Muscle of back (tissue), 11 donors: ENCODE data around the gene KCNQ5. TPM values are rescaled to one million over a fixed set of nuclear protein-coding genes. Genes with fewer than 3 reads are reported as not detected.
A peak's percentile ranks its signal among the peaks of the same experiment; 100 is the strongest.
"Not testable (repeated sequence)": the region's sequence is repeated elsewhere in the genome, so short reads cannot be mapped to it uniquely, and the experiment has no call there.

ENCODE experiments used
- DNase-seq, 3 donors: peaks; one replicate each; pipeline versions ENCODE4 v3.0.0 to v3.0.0-alpha.2; 2013
- polyA plus RNA-seq, 10 donors: library from polyadenylated mRNA; unstranded; fragments of 120-200 nt; gene quantifications; one replicate each; pipeline ENCODE4 v1.2.1, GENCODE V29; 2013; ENCODE audit not compliant: insufficient read length in 10 of 10

The KCNQ5 gene
- polyA plus RNA-seq, 10 donors: 0.32 to 2.1 (median 1.0) TPM

- DNase-seq: no peak
Observed at GRCh38 chr6:72841195-72841594, 219.3 kb downstream of the KCNQ5 start.

DNA sequence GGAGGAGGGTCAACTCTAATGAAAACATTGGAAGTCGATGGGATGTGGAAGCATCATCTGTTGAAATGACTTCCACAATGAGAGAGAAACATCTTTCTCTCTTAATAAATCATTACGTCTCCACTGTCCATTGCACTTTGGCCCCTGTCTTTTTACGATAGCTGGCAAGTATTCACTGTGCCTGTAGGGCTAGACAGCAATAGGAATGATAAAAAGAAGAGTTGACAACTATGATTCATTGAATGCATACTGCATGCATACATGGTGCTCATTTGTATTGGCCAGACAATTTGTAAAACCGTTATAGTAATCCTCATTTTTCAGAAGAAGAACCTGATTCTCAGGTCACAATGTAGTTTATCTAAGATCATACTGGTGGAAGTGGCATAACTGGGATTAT, 220.3 kb downstream of the KCNQ5 start:
- no peak for DNase-seq

- no peak for DNase-seq
Observed at GRCh38 chr6:72844614-72845013, 222.8 kb downstream of the KCNQ5 start.

GRCh38 chr6:72849346-72849745, 227.5 kb downstream of the KCNQ5 start:
- no peak for DNase-seq

- DNase-seq: no peak
Observed at GRCh38 chr6:72850040-72850439, 228.2 kb downstream of the KCNQ5 start.

DNA sequence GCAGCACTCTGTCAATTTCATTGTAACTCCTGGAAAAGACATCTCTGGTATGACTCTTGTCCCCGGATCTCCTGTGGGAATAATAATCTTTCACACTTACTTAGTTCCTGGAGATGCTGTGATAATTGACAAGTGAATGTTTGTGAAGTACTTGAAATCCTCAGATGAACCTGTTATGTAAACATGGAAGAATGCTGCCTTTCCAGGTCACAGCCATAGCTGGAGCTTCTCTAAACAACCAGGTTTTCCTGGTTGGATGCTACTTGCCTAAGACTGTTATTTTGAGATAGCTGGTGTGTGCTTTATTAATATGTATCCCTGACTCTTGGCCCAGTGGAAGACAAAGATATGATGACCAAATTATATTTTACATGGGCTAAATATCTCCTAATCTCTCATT, 228.6 kb downstream of the KCNQ5 start:
- no peak for DNase-seq

- no peak for DNase-seq
Observed at GRCh38 chr6:72855471-72855870, 233.6 kb downstream of the KCNQ5 start.

DNA sequence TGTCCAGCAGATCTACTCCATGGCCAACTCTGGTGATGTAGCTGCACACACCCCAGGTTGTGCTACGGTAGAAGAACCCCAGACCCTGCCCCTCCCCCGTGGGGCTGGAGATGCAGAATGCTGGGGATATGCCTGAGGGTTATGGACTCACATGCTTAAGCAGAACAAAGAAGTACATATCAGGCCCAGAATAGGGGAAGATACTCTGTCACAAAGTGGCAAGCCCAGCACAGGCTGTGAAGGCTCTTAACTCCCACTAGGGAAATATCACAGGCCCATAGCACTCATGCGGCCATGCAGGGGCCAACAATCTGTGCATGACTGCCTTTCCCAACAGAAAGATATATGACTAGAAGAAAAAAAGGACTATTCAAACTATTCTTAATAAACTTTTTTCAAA, 234.9 kb downstream of the KCNQ5 start:
- DNase-seq: no peak

DNA sequence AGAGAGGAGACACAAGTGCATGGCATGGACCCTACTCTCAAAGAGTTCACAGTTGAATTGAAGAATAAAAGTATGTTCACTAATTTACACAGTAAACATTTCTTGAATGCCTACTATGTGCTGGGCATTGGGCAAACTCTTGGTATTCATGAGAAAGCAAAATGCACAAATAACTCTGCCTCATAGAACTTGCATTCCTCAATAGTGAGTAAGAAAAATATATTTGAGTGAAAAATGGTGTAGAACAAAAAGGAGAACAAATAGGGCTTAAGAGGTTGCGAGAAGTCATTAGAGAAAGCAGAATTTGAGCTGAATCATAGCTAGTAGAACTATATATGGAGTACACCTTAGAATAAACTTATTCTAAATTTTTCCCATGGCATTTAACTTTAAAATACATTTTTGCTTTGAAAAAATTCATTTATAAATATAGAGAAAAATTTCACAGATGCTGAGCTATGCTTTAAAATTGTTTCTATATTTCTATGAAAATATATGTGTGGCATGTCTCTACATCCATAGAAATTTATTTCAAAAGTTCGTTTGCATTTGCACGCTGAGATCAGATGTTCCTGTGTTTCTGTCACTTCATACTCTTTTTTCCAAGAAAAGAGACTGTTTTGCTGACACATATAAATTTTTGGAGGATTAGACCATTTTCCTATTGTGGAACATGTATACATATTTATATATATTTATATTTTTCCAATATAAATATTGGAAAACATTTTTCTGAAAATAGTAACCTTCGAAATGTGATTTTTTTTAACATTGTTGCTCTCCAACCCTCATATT, 236.1 kb downstream of the KCNQ5 start:
- DNase-seq: no peak

DNA sequence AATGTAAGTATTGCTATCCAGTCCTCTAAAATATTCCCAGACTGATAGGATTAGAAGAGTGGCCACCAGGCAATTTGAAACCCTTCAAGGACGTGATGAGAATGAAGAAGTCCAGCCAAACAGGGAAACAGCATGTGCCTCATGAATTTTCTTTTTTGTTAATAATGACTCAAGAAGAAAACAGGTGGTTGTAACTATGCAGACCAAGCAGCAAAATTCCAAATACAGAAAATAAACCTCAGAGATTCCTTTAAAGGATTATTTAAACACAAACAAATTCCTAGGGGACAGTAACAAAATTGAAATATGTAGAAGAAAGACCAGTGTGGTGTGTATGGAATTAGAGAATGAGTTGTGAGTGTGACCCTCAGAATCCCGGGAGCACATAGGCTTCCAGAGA, 239.2 kb downstream of the KCNQ5 start:
- no peak for DNase-seq

- DNase-seq: peak; percentile 2 to 21 (median 7)
Observed at GRCh38 chr6:72861935-72862432, 240.1 kb downstream of the KCNQ5 start.

GRCh38 chr6:72863131-72863530, 241.3 kb downstream of the KCNQ5 start:
- DNase-seq: no peak

DNA sequence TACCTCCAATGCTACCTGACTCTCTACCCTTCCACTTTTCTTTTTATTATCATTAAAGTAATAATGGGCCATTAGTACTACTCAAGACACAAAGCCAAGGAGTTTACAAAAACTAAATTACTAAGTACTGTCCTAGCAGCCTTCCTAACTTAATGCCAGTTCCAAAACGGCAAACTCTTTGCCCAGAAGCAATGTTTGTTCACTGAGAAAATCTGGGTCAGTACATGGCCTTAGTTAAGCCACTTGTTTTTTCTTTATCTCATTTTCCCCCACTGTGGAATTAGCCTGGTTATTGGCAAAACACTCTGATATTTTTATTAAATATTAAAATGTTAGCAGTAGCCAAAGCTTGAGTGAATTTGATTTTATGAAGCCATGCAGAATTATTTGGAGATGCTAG, 242.4 kb downstream of the KCNQ5 start:
- DNase-seq: no peak

- no peak for DNase-seq
Observed at GRCh38 chr6:72864799-72865198, 242.9 kb downstream of the KCNQ5 start.

DNA sequence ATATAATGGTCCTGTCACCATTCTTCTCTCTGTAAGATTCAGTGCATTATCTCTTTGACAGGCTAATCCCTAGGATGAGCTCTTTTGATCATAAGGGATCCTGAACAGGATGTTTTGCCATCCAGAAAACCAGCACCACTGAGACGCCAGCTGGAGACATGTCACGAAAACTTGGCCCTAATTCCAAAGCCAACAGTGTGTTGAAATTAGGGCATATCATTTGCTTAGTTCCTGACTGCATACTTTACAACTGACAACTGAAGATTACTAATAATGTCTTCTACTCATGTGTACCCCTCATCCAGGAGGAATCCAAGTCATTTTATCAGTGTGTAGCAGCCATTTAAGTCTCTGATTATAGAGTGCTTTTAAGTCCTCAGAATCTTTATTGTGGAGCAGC, 243.6 kb downstream of the KCNQ5 start:
- no peak for DNase-seq

GRCh38 chr6:72869621-72870020, 247.8 kb downstream of the KCNQ5 start:
- no peak for DNase-seq

DNA sequence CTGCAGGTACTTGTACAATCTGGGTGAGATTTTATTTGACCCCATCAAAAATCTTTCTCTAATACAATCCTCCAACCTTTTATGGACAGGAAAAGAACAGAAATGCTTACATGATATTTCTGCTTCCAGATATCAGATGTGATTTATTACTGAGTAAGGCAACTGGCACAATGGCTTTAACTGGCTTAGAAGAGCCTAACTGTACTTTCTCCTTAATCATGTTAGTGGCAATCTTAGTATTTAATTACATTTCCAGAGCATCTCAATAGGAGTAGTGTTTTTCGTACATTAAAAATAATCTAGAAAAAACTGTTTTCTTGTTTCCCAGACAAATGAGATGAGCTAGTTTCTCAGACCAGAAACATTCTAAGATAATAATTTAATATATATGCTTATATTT, 251.6 kb downstream of the KCNQ5 start:
- DNase-seq: no peak

GRCh38 chr6:72876256-72876655, 254.4 kb downstream of the KCNQ5 start:
- DNase-seq: no peak

- DNase-seq: no peak
Observed at GRCh38 chr6:72886170-72886569, 264.3 kb downstream of the KCNQ5 start.

DNA sequence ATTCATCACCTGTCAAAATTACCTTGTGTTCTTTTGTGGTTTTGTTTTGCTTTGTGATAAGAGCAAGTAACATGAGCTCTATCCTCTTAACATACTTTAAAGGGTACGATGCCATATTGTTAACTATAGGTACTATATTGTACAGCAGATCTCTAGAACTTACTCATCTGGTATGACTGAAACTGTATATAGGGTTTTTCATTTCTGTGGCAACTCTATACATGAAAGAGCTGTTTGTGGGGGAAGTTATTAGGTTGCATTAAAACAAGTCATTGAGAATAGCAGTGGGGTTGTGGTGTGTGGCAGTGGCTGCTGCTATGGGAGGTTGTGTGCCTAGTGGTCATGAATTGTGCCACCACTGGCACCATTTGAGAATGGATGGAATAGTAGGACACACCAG, 268.4 kb downstream of the KCNQ5 start:
- no peak for DNase-seq

GRCh38 chr6:72890671-72891070, 268.8 kb downstream of the KCNQ5 start:
- peak in 1 of 3 donors; percentile 3 for DNase-seq

DNA sequence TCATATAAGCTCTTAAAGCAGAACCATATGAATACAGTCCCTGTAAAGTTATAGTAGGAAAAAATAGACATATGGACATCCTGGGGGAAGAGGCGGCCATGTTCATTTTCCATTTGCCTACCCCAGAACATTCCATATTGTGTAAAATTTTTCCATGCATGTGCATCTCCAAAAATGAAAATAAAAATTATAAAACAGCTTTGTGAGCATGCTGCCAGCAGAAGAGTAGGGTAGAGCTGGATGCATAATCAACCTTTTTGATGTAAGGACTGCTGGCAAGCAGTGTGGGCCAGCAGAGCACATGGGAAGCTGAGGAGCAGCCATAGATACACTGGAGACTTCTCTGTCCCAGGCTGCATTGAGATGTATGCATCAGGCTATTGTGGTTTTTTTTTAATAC, 271.0 kb downstream of the KCNQ5 start:
- no peak for DNase-seq

DNA sequence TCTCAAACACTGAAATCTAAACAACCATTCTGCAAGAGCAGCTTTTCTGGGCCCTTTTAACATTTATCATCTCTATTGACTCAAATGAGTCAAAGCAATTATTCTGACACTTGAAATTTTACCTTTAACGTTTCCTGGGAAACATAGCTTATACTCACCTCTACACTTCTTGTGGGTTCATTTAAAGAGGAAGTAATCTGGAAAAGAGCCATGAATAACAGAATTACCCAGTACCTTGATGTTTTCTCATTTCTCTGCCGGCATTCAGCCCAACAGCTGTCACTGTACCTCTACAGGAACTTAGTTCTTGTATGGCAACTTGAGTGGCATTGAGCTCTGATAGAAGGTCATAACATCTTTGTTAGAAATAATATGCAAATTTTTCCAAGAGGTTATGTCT, 272.2 kb downstream of the KCNQ5 start:
- no peak for DNase-seq

DNA sequence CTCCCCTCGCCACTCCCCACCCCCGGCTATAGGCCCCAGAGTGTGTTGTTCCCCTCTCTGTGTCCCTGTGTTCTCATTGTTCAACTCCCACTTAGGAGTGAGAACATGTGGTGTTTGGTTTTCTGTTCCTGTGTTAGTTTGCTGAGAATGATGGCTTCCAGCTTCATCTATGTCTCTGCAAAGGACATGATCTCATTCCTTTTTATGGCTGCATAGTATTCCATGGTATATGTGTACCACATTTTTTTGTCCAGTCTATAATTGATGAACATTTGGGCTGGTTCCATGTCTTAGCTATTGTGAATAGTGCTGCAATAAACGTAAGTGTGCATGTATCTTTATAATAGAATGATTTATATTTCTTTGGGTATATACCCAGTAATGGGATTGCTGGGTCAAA, 276.4 kb downstream of the KCNQ5 start:
- not testable (repeated sequence) for DNase-seq
